ENCODE results near the gene FOXRED2.

DNA sequence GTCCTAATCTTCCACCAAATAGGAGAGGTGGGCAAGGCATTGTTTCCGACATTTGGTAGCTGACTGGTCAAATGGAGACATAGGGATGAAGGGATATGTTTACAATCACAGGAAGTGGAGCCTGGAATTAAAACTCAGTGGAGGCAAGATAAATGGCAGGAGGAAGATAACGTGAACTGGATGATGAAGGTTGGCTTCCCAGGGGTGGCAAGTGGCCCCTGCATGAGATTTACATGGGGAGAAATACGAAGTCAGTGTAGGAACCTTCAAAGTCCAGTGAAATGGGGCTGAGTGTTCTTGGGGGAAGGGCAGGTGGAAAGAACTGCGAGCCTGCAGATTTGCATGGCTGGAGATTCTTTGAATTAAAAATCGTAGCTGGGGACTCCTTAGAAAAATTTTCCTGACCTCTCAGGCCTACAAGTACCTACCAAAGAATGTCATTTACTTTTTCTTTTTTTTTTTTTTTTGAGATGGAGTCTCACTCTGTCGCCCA is 724 bp upstream of the FOXRED2 start:
- TF ChIP-seq POLR2A (IDR thresholded peaks at IDR 0.05; ENCODE audit: low read length) (no peak), GATA1 (IDR thresholded peaks at IDR 0.05; ENCODE audit: low read depth, low read length) (no peak)
